Muscle layer of duodenum (tissue), 2 donors: ENCODE data around the gene ANO2.

ENCODE experiments used
- H3K27ac ChIP-seq: one replicate; pipeline ENCODE4 v1.7.0; 2013; ENCODE audit warnings: mild to moderate bottlenecking, low read length
- H3K27me3 ChIP-seq: one replicate; pipeline ENCODE4 v1.7.0; 2013; ENCODE audit warnings: low read depth, mild to moderate bottlenecking, control low read depth, low read length
- H3K36me3 ChIP-seq, 2 donors: one replicate each; pipeline ENCODE4 v1.7.0; 2013; ENCODE audit warnings: low read length in 2 of 2, control low read depth in 1 of 2, mild to moderate bottlenecking in 1 of 2; ENCODE audit not compliant: insufficient read depth in 2 of 2, control insufficient read depth in 1 of 2
- H3K4me1 ChIP-seq, 2 donors: one replicate each; pipeline ENCODE4 v1.7.0; 2013; ENCODE audit warnings: low read length in 2 of 2, mild to moderate bottlenecking in 2 of 2, control low read depth in 1 of 2, moderate library complexity in 1 of 2; ENCODE audit not compliant: insufficient read depth in 2 of 2, control insufficient read depth in 1 of 2
- H3K4me3 ChIP-seq, 2 donors: one replicate each; pipeline ENCODE4 v1.7.0; 2013; ENCODE audit warnings: low read length in 2 of 2, low read depth in 1 of 2, mild to moderate bottlenecking in 1 of 2
- H3K9me3 ChIP-seq, 2 donors: one replicate each; pipeline ENCODE4 v1.7.0; 2013; ENCODE audit warnings: low read length in 2 of 2, control low read depth in 1 of 2, mild to moderate bottlenecking in 1 of 2; ENCODE audit not compliant: control insufficient read depth in 1 of 2
- donor health status: healthy.

Gene ANO2

GRCh38 chr12:5515458-5515857 is 429.6 kb downstream of the ANO2 start:
- H3K4me1 ChIP-seq, result peaks cover 0 to 16% of the 10 kb centered on the region in 2 donors
- H3K4me3 ChIP-seq, result no peak overlapping the region
- no peak overlapping the region for H3K27ac ChIP-seq
- no peaks in the 10 kb centered on the region for H3K9me3 ChIP-seq
- H3K36me3 ChIP-seq, result no peaks in the 10 kb centered on the region
- H3K27me3 ChIP-seq, result no peaks in the 10 kb centered on the region

GRCh38 chr12:5514545-5514944 is 430.5 kb downstream of the ANO2 start:
- H3K36me3 ChIP-seq, result no peaks in the 10 kb centered on the region
- H3K4me3 ChIP-seq, result no peak overlapping the region
- H3K4me1 ChIP-seq, result peaks cover 0 to 16% of the 10 kb centered on the region in 2 donors
- H3K27me3 ChIP-seq, result no peaks in the 10 kb centered on the region
- H3K27ac ChIP-seq, result no peak overlapping the region
- H3K9me3 ChIP-seq, result no peaks in the 10 kb centered on the region

GRCh38 chr12:5514016-5514415 is 431.0 kb downstream of the ANO2 start:
- H3K27me3 ChIP-seq, result no peaks in the 10 kb centered on the region

GRCh38 chr12:5513406-5513805 is 431.7 kb downstream of the ANO2 start:
- H3K4me3 ChIP-seq, result no peak overlapping the region
- H3K27me3 ChIP-seq, result no peaks in the 10 kb centered on the region
- no peak overlapping the region for H3K27ac ChIP-seq
- H3K9me3 ChIP-seq, result no peaks in the 10 kb centered on the region
- H3K4me1 ChIP-seq, result peaks cover 0 to 16% of the 10 kb centered on the region in 2 donors
- H3K36me3 ChIP-seq, result no peaks in the 10 kb centered on the region

More at GRCh38 chr12:5514016-5514415, 431.0 kb downstream of the ANO2 start:
- Histone ChIP-seq H3K4me3 (no peak overlapping the region), H3K9me3 (no peaks in the 10 kb centered on the region), H3K36me3 (no peaks in the 10 kb centered on the region), H3K27ac (no peak overlapping the region), H3K4me1 (peaks cover 0 to 16% of the 10 kb centered on the region in 2 donors)
